ENCODE measurements around the gene METAP1.
"Not testable (repeated sequence)": the region's sequence is repeated elsewhere in the genome, so short reads cannot be mapped to it uniquely, and the experiment has no call there.

Gene METAP1

GRCh38 chr4:99079625-99080295 lies 84.2 kb downstream of the METAP1 start:
- H3K4me3 ChIP-seq (ENCODE audit: low read length) = no peak overlapping the region
- DNase-seq (ENCODE audit: low read depth) = no peak
- TF ChIP-seq CTCF (conservative IDR thresholded peaks at IDR 0.05; ENCODE audit: low read length) = no peak

- DNase-seq (ENCODE audit: low read depth); H3K4me3 ChIP-seq (ENCODE audit: low read length): not testable (repeated sequence)
These were observed 85.3 kb downstream of the METAP1 start for GRCh38 chr4:99080869-99081268.

- no peak for DNase-seq (ENCODE audit: low read depth)
- TF ChIP-seq CTCF (conservative IDR thresholded peaks at IDR 0.05; ENCODE audit: low read length) = no peak
- no peak overlapping the region for H3K4me3 ChIP-seq (ENCODE audit: low read length)
These were observed 86.7 kb downstream of the METAP1 start for GRCh38 chr4:99082192-99082591.

GRCh38 chr4:99084595-99084994 lies 89.1 kb downstream of the METAP1 start:
- DNase-seq (ENCODE audit: low read depth) = no peak
- no peak overlapping the region for H3K4me3 ChIP-seq (ENCODE audit: low read length)
- TF ChIP-seq CTCF (conservative IDR thresholded peaks at IDR 0.05; ENCODE audit: low read length) = no peak

GRCh38 chr4:99088023-99088449 lies 92.5 kb downstream of the METAP1 start:
- TF ChIP-seq CTCF (conservative IDR thresholded peaks at IDR 0.05; ENCODE audit: low read length) = no peak
- H3K4me3 ChIP-seq (ENCODE audit: low read length) = peak overlapping the region; percentile 98
- peak; percentile 97 for DNase-seq (ENCODE audit: low read depth)

GRCh38 chr4:99088481-99089365 lies 93.2 kb downstream of the METAP1 start, which contains the start of gene ADH5:
Gene ADH5 (minus strand): TSS chr4:99088788. CDS start chr4:99088700, 88 bp downstream.
- no peak for TF ChIP-seq CTCF (conservative IDR thresholded peaks at IDR 0.05; ENCODE audit: low read length)
- DNase-seq (ENCODE audit: low read depth) = peak; percentile 90
- peak within 1 kb of the TSS; percentile 98 for H3K4me3 ChIP-seq (ENCODE audit: low read length)

- peak overlapping the region; percentile 98 for H3K4me3 ChIP-seq (ENCODE audit: low read length)
- TF ChIP-seq CTCF (conservative IDR thresholded peaks at IDR 0.05; ENCODE audit: low read length) = no peak
These were observed 95.1 kb downstream of the METAP1 start for GRCh38 chr4:99090481-99091215.

More at GRCh38 chr4:99090481-99091215, 95.1 kb downstream of the METAP1 start:
- peak; percentile 81 for DNase-seq (ENCODE audit: low read depth)

Data from AG10803 (cell line).